22Rv1 (cell line): Measurements from ENCODE around the gene NARF.

Source experiments
- ZFX ChIP-seq: fragments of 450-650 bp; IDR thresholded peaks from 2 replicates; pipeline ENCODE4 v1.6.1; 2017; ENCODE audit warnings: antibody characterized with exemption, borderline replicate concordance
- TF ChIP-seq, protein P1 (sequence below): fragments of 450-650 bp; IDR thresholded peaks from 2 replicates; pipeline ENCODE4 v1.5.1; 2017; ENCODE audit warnings: mild to moderate bottlenecking

DNA sequence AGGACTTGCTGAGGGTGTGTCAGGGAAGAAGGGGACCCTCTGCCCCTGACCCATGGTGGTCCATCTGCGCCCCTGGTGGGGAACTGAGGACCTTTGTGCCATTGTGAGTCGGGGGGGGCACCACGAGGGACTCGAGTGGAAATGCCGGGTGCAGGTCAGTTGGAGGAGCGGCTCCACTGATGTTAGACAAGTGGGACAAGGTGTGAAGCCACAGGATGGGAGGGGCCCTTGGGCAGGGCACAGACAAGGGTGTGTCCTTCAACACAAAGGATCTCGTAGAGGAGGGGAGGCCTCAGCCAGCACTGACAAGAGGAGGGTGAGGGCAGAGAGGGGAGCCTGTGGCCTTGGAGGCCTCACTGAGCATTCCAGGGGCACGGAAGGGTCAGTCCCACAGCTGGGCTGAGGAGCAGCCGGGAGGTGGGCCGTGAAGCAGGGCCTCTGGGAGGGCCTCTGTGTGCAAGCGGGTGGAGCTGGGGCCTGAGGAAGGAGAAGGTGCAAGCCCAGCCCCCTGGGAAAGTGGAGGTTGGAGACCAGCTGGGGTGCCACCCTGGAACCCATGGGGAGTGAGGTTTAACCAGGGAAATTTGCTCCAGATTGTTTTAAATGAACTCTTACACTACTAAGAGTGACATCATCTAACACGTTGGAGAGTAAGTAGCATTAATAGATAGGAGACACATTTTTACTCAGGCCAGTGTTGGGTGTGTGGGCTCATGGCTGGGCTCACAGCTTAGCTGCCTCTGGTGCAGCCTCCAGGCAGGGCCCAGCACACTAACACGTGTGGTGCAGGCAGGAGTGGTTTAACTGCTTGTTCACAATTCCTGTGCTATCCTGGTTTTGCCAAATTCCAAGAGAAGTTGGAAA is 27.9 kb downstream of the NARF start:
- TF ChIP-seq, protein P1, sequence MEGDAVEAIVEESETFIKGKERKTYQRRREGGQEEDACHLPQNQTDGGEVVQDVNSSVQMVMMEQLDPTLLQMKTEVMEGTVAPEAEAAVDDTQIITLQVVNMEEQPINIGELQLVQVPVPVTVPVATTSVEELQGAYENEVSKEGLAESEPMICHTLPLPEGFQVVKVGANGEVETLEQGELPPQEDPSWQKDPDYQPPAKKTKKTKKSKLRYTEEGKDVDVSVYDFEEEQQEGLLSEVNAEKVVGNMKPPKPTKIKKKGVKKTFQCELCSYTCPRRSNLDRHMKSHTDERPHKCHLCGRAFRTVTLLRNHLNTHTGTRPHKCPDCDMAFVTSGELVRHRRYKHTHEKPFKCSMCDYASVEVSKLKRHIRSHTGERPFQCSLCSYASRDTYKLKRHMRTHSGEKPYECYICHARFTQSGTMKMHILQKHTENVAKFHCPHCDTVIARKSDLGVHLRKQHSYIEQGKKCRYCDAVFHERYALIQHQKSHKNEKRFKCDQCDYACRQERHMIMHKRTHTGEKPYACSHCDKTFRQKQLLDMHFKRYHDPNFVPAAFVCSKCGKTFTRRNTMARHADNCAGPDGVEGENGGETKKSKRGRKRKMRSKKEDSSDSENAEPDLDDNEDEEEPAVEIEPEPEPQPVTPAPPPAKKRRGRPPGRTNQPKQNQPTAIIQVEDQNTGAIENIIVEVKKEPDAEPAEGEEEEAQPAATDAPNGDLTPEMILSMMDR, result no peak
- no peak for TF ChIP-seq ZFX
